AG09309 (cell line): ENCODE results near the gene DHRSX.
A peak's percentile ranks its signal among the peaks of the same experiment; 100 is the strongest.

Source experiments
- DNase-seq: peaks from one replicate; pipeline ENCODE4 v3.0.0-alpha.2; 2010; ENCODE audit warnings: low read depth
- H3K4me3 ChIP-seq: 2 replicates; pipeline ENCODE4 v1.5.1; 2011; ENCODE audit warnings: mild to moderate bottlenecking, low read depth, low read length, moderate library complexity; ENCODE audit not compliant: control insufficient read depth
- CTCF ChIP-seq: IDR thresholded peaks from 2 replicates; pipeline ENCODE4 v1.5.1; 2011; ENCODE audit warnings: mild to moderate bottlenecking, low read depth, low read length, inconsistent platforms; ENCODE audit not compliant: insufficient read depth, control insufficient read depth; ENCODE audit errors: missing control alignments

DHRSX gene

GRCh38 chrX:2502668-2503519 is 2.1 kb upstream of the DHRSX start:
- TF ChIP-seq CTCF = no peak
- no peak overlapping the region for H3K4me3 ChIP-seq
- DNase-seq = no peak

- no peak for DNase-seq
- H3K4me3 ChIP-seq = no peak overlapping the region
- no peak for TF ChIP-seq CTCF
Measured at GRCh38 chrX:2502120-2502667, 1.4 kb upstream of the DHRSX start.

GRCh38 chrX:2501559-2502102 is 855 bp upstream of the DHRSX start:
- H3K4me3 ChIP-seq = no peak overlapping the region
- no peak for TF ChIP-seq CTCF
- DNase-seq = no peak

GRCh38 chrX:2500091-2500802 is 529 bp downstream of the DHRSX start:
- no peak for TF ChIP-seq CTCF
- DNase-seq = no peak
- peak overlapping the region; percentile 88 for H3K4me3 ChIP-seq

- H3K4me3 ChIP-seq = peak overlapping the region; percentile 88
- no peak for TF ChIP-seq CTCF
Measured at GRCh38 chrX:2499507-2499906, 1.3 kb downstream of the DHRSX start.

GRCh38 chrX:2498781-2499302 is 1.9 kb downstream of the DHRSX start:
- H3K4me3 ChIP-seq = peak overlapping the region; percentile 2; the same call in 1 of the 2 replicates
- no peak for TF ChIP-seq CTCF
- no peak for DNase-seq

More at GRCh38 chrX:2499507-2499906, 1.3 kb downstream of the DHRSX start:
- DNase-seq = no peak
